ENCODE measurements around the gene ITGA8. TPM values are rescaled to one million over a fixed set of nuclear protein-coding genes. Genes with fewer than 3 reads are reported as not detected.

ITGA8 gene
- total RNA-seq, 1 donor from 2014 or later, result 15.5 TPM

GRCh38 chr10:15678851-15679250 is 40.9 kb downstream of the ITGA8 start:
- no peak for DNase-seq (ENCODE audit: extremely low spot score in 2 of 2)
- Histone ChIP-seq H3K36me3 (no peaks in the 10 kb centered on the region), H3K27me3 (no peaks in the 10 kb centered on the region), H3K9me3 (no peaks in the 10 kb centered on the region), H3K4me1 (no peaks in the 10 kb centered on the region), H3K27ac (no peak overlapping the region), H3K4me3 (no peak overlapping the region)
- intact Hi-C loops (cut with DNase I), result no loop called here
- TF ChIP-seq POLR2AphosphoS5 (IDR thresholded peaks at IDR 0.05; ENCODE audit: insufficient read depth in 1 of 2, low read depth in 1 of 2), result no peak
- TF ChIP-seq POLR2A (IDR thresholded peaks at IDR 0.05), result no peak

- Histone ChIP-seq H3K9me3 (no peaks in the 10 kb centered on the region), H3K27ac (no peak overlapping the region), H3K27me3 (no peaks in the 10 kb centered on the region), H3K4me1 (no peaks in the 10 kb centered on the region), H3K36me3 (no peaks in the 10 kb centered on the region), H3K4me3 (no peak overlapping the region)
- TF ChIP-seq POLR2AphosphoS5 (IDR thresholded peaks at IDR 0.05; ENCODE audit: insufficient read depth in 1 of 2, low read depth in 1 of 2) (no peak), POLR2A (IDR thresholded peaks at IDR 0.05) (no peak), CTCF (IDR thresholded peaks at IDR 0.05) (no peak)
- intact Hi-C loops (cut with DNase I), result no loop called here
- no peak for DNase-seq (ENCODE audit: extremely low spot score in 2 of 2)
These were observed 47.3 kb downstream of the ITGA8 start for GRCh38 chr10:15672469-15672868.

- intact Hi-C loops (cut with DNase I), result no loop called here
- H3K27me3 ChIP-seq, result no peaks in the 10 kb centered on the region
- H3K27ac ChIP-seq, result no peak overlapping the region
- no peak overlapping the region for H3K4me3 ChIP-seq
- no peaks in the 10 kb centered on the region for H3K9me3 ChIP-seq
- no peaks in the 10 kb centered on the region for H3K36me3 ChIP-seq
- TF ChIP-seq POLR2A (IDR thresholded peaks at IDR 0.05), result no peak
- TF ChIP-seq CTCF (IDR thresholded peaks at IDR 0.05), result no peak
- no peak for TF ChIP-seq POLR2AphosphoS5 (IDR thresholded peaks at IDR 0.05; ENCODE audit: insufficient read depth in 1 of 2, low read depth in 1 of 2)
- no peak for DNase-seq (ENCODE audit: extremely low spot score in 2 of 2)
- no peaks in the 10 kb centered on the region for H3K4me1 ChIP-seq
These were observed 48.8 kb downstream of the ITGA8 start for GRCh38 chr10:15670880-15671279.

DNA sequence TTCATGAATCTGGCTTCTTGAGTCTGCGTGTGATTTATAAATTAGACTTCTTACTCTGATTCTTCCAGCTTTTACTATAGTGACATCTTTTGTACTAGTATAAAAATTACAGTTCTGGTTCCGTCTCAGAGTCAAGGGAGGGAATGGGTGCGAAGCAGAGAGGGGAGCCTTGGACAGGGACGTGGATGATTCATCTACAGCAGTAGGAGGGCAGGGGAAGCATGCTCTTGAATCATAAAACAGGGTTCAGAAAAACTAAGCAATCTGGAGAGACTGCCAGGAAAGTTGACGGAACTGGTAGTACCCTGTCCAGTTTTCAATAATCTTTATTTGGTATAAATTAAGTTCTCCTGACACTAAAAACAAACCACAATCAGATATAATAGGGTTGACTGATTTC is 58.1 kb downstream of the ITGA8 start:
- TF ChIP-seq POLR2A (IDR thresholded peaks at IDR 0.05) (no peak), POLR2AphosphoS5 (IDR thresholded peaks at IDR 0.05; ENCODE audit: insufficient read depth in 1 of 2, low read depth in 1 of 2) (no peak), CTCF (IDR thresholded peaks at IDR 0.05) (no peak)
- Histone ChIP-seq H3K27ac (no peak overlapping the region), H3K4me3 (no peak overlapping the region), H3K27me3 (no peaks in the 10 kb centered on the region), H3K4me1 (no peaks in the 10 kb centered on the region), H3K36me3 (no peaks in the 10 kb centered on the region), H3K9me3 (no peaks in the 10 kb centered on the region)
- DNase-seq (ENCODE audit: extremely low spot score in 2 of 2), result no peak
- intact Hi-C loops (cut with DNase I), result no loop called here

DNA sequence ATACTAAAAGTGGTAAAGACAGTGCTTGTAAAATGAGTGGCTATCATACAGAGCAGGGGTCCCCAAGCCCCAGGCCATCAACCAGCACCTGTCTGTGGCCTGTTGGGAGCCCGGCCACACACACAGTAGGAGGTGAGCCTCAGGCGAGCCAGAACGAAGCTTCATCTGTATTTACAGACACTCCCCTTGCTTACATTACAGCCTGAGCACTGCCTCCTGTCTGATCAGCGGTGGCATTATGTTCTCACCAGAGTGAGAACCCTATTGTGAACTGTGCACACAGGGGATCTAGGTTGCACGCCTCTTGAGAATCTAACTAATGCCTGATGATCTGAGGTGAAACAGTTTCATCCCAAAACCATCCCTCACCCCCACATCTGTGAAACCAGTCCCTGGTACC is 58.7 kb downstream of the ITGA8 start:
- Histone ChIP-seq H3K36me3 (no peaks in the 10 kb centered on the region), H3K27ac (no peak overlapping the region), H3K27me3 (no peaks in the 10 kb centered on the region), H3K4me1 (no peaks in the 10 kb centered on the region), H3K4me3 (no peak overlapping the region), H3K9me3 (no peaks in the 10 kb centered on the region)
- TF ChIP-seq CTCF (IDR thresholded peaks at IDR 0.05) (no peak), POLR2AphosphoS5 (IDR thresholded peaks at IDR 0.05; ENCODE audit: insufficient read depth in 1 of 2, low read depth in 1 of 2) (no peak), POLR2A (IDR thresholded peaks at IDR 0.05) (no peak)
- intact Hi-C loops (cut with DNase I), result no loop called here
- no peak for DNase-seq (ENCODE audit: extremely low spot score in 2 of 2)
